GM19240 (cell line): Measurements from ENCODE around the gene LARP4.

Experiments
- DNase-seq: peaks from one replicate; pipeline ENCODE4 v3.0.0; 2011; ENCODE audit warnings: low spot score; ENCODE audit not compliant: insufficient read length

LARP4 gene

DNA sequence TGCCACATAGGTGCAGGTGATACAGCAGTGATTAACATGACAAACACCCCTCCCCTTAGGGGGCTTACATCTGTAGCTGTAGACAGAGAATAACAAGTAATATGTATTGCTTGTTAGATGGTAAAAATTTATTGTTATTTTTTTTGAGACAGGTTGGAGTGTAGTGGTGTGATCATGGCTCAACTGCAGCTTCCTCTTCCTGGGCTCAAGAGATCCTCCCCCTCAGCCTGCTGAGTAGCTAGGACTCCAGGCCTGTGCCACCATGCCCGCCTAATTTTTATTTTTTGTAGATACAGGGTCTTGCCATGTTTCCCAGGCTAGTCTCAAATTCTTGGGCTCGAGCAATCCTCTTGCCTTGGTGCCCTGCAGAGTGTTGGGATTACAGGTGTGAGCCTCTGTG lies 123.9 kb downstream of the LARP4 start:
- DNase-seq = no peak

DNA sequence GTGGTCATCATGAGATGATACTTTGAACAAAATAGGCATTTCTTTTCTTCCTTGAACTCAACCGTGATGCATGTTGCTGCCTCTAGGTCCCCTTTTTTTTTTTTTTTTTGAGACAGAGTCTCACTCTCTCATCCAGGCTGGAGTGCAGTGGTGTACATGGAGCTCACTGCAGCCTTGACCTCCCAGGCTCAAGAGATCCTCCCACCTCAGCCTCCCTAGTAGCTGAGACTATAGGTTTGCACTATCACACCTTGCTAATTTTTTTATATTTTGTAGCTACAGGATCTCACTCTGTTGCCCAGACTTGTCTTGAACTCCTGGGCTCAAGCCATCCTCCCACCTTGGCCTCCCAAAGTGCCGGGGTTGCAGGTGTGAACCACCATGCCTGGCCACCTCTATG lies 124.7 kb downstream of the LARP4 start:
- DNase-seq = no peak

GRCh38 chr12:50527359-50527726 lies 126.7 kb downstream of the LARP4 start:
- DNase-seq = no peak

GRCh38 chr12:50528800-50529199 lies 128.1 kb downstream of the LARP4 start:
- no peak for DNase-seq

DNA sequence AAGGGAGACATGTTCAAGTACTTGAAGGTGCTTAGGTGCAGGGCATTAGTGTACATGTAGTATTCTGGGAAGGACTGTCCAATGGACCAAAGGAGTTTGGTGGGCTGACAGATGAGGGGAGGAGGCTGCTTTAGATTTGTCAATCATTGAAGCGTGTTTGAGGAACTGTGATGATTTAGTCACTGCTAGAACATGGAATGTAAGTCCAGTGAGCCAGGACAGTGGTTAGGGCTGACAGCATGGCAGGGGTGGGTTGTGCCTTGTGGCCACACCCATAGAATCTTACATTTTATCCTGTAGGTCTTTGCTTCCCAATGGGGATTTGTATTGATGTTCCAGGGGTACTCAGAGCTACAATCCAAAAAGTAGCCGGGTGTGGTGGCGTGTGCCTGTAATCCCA lies 128.7 kb downstream of the LARP4 start:
- DNase-seq = no peak
